ENCODE data around the gene NKAPD1. TPM values are rescaled to one million over a fixed set of nuclear protein-coding genes. Genes with fewer than 3 reads are reported as not detected.

NKAPD1 gene
- total RNA-seq, 2 donors from 2014 or later, result 22.9 to 24.7 TPM

DNA sequence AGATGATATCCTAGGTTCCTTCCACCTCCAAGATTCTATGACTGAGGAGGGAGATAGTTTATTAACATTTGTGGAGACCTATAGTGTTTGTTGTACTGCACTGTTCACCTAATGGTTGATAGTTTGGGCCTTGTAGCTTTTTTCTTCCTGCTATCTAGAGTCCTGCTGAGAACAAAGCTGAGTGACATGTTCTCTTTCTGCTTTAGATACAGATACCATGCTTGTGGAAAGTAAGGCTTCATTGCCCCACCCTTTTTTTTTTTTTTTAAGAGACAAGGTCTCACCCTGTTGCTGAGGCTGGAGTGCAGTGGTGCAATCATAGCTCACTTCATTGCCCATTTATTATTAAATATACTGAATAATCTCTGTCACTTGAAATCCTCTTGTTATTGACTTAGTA, 36.6 kb upstream of the NKAPD1 start:
- H3K27ac Mint-ChIP-seq, result no peak overlapping the region
- no peak overlapping the region for H3K4me3 Mint-ChIP-seq
- no peak for TF ChIP-seq CTCF (conservative IDR thresholded peaks at IDR 0.05)
- no peak for DNase-seq
- no peaks in the 10 kb centered on the region for H3K4me1 Mint-ChIP-seq
- no peaks in the 10 kb centered on the region for H3K27me3 Mint-ChIP-seq (ENCODE audit: insufficient read depth)
- no peaks in the 10 kb centered on the region for H3K4me1 ChIP-seq (ENCODE audit: control insufficient read depth, insufficient read depth, low read length)
- H3K4me3 ChIP-seq (ENCODE audit: low read length), result no peak overlapping the region
- H3K9ac ChIP-seq (ENCODE audit: extremely low read depth, low read length, poor library complexity, severe bottlenecking), result no peak overlapping the region
- no peaks in the 10 kb centered on the region for H3K9me3 ChIP-seq (ENCODE audit: control insufficient read depth, low read length)
- no peak overlapping the region for H3K27ac ChIP-seq (ENCODE audit: low read depth, low read length)
- peaks cover 72% of the 10 kb centered on the region for H3K36me3 ChIP-seq (ENCODE audit: control insufficient read depth, insufficient read depth, low read length)
- H3K27me3 ChIP-seq (ENCODE audit: control insufficient read depth, insufficient read depth, low read length, poor library complexity, severe bottlenecking), result no peaks in the 10 kb centered on the region
- no peaks in the 10 kb centered on the region for H3K9me3 Mint-ChIP-seq
- peaks cover 62% of the 10 kb centered on the region for H3K36me3 Mint-ChIP-seq (ENCODE audit: low read depth)

DNA sequence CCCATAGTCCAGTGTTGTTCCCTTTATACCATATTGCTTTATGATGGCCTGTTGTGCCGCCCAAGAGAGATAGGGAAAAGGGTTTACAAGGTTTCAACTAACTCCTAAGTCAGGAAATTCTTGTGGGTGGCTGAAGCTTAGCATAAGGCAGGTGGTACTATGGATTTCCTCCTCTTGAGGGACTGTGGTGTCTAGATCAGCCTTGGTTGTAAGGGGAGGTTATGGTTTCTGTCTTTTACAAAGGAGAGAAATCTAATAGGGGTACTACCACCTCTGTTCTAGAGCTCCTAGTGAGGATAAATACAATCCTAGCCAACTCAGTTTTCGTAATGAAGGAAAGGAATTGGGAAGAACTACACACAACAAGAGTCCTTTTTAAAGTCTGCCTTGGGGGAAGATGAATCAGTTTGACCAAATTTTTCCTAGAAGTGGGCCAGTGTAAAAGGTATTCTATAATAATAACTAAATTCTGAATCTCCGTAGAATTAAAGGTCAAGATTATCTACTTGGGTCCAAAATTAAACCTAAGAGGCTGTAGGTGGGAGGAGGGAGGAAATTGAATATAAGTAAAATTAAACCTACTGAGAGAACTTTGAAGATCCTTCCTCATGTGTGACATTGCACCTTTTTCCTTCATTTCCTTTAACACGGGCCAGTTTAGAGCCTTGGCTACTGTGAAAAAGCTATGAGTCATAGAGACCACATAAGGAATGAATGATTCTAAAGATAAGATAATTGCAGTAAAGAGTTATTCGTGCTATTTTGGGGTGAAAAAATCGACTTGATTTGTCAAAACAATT, 31.7 kb upstream of the NKAPD1 start:
- H3K27ac ChIP-seq (ENCODE audit: low read depth, low read length), result no peak overlapping the region
- 88 to 100% methylated on average over 2 to 6 of the region's 6 CpGs for WGBS, 2 experiments (ENCODE audit: insufficient coverage in 1 of 2, insufficient read length in 1 of 2)
- no peak for TF ChIP-seq CTCF (conservative IDR thresholded peaks at IDR 0.05)
- Mint-ChIP-seq H3K27ac (no peak overlapping the region), H3K4me1 (no peaks in the 10 kb centered on the region), H3K27me3 (ENCODE audit: insufficient read depth) (no peaks in the 10 kb centered on the region), H3K36me3 (ENCODE audit: low read depth) (peaks cover 79% of the 10 kb centered on the region), H3K4me3 (no peak overlapping the region), H3K9me3 (peaks cover 7% of the 10 kb centered on the region)
- H3K27me3 ChIP-seq (ENCODE audit: control insufficient read depth, insufficient read depth, low read length, poor library complexity, severe bottlenecking), result no peaks in the 10 kb centered on the region
- H3K9me3 ChIP-seq (ENCODE audit: control insufficient read depth, low read length), result no peaks in the 10 kb centered on the region
- H3K36me3 ChIP-seq (ENCODE audit: control insufficient read depth, insufficient read depth, low read length), result peaks cover 88% of the 10 kb centered on the region
- H3K4me1 ChIP-seq (ENCODE audit: control insufficient read depth, insufficient read depth, low read length), result no peaks in the 10 kb centered on the region
- no peak overlapping the region for H3K4me3 ChIP-seq (ENCODE audit: low read length)
- H3K9ac ChIP-seq (ENCODE audit: extremely low read depth, low read length, poor library complexity, severe bottlenecking), result no peak overlapping the region
- DNase-seq, result no peak

- no peak overlapping the region for H3K4me3 Mint-ChIP-seq
- WGBS, 2 experiments (ENCODE audit: insufficient coverage in 1 of 2, insufficient read length in 1 of 2), result 100% methylated on average over 1 of the region's 2 CpGs
- H3K9me3 Mint-ChIP-seq, result peaks cover 7% of the 10 kb centered on the region
- no peaks in the 10 kb centered on the region for H3K4me1 ChIP-seq (ENCODE audit: control insufficient read depth, insufficient read depth, low read length)
- no peak overlapping the region for H3K9ac ChIP-seq (ENCODE audit: extremely low read depth, low read length, poor library complexity, severe bottlenecking)
- H3K4me1 Mint-ChIP-seq, result no peaks in the 10 kb centered on the region
- H3K27me3 Mint-ChIP-seq (ENCODE audit: insufficient read depth), result no peaks in the 10 kb centered on the region
- no peaks in the 10 kb centered on the region for H3K9me3 ChIP-seq (ENCODE audit: control insufficient read depth, low read length)
- H3K27ac ChIP-seq (ENCODE audit: low read depth, low read length), result no peak overlapping the region
- peaks cover 84% of the 10 kb centered on the region for H3K36me3 ChIP-seq (ENCODE audit: control insufficient read depth, insufficient read depth, low read length)
- DNase-seq, result no peak
- no peak for TF ChIP-seq CTCF (conservative IDR thresholded peaks at IDR 0.05)
- H3K27me3 ChIP-seq (ENCODE audit: control insufficient read depth, insufficient read depth, low read length, poor library complexity, severe bottlenecking), result no peaks in the 10 kb centered on the region
- no peak overlapping the region for H3K4me3 ChIP-seq (ENCODE audit: low read length)
- peaks cover 79% of the 10 kb centered on the region for H3K36me3 Mint-ChIP-seq (ENCODE audit: low read depth)
- no peak overlapping the region for H3K27ac Mint-ChIP-seq
Measured at GRCh38 chr11:112042961-112043304, 31.2 kb upstream of the NKAPD1 start.
